Activated B cell treated with CpG ODN at 0.5 μM for 24 hours (primary cell): ENCODE results near the gene SNX32. TPM values are rescaled to one million over a fixed set of nuclear protein-coding genes. Genes with fewer than 3 reads are reported as not detected.
A peak's percentile ranks its signal among the peaks of the same experiment; 100 is the strongest.
"Not testable (repeated sequence)": the region's sequence is repeated elsewhere in the genome, so short reads cannot be mapped to it uniquely, and the experiment has no call there.

ENCODE experiments used
- ATAC-seq: fragments of 200-7000 bp; cut with Tn5 transposase; one replicate; pipeline ENCODE4 v1.10.0; 2021; ENCODE audit warnings: low read depth, mild to moderate bottlenecking, moderate library complexity
- CTCF ChIA-PET: fragments of 350-600 bp; sonication (Branson Sonifier 250); formaldehyde crosslinking; loops from one replicate; lab custom pipeline; 2021; ENCODE audit warnings: antibody characterized with exemption; lab: Charles Lee
- POLR2A ChIA-PET: fragments of 350-600 bp; sonication (Branson Sonifier 250); formaldehyde crosslinking; loops from one replicate; lab custom pipeline; 2021; ENCODE audit warnings: antibody characterized with exemption; lab: Charles Lee
- DNase-seq: peaks from one replicate; pipeline ENCODE4 v3.0.0; 2022
- H3K27ac Mint-ChIP-seq: one replicate; pipeline ENCODE4 v1.8.0; 2020; ENCODE audit warnings: mixed read lengths
- H3K27me3 Mint-ChIP-seq: one replicate; pipeline ENCODE4 v1.8.0; 2021; ENCODE audit warnings: mixed read lengths
- H3K36me3 Mint-ChIP-seq: one replicate; pipeline ENCODE4 v1.8.0; 2021; ENCODE audit warnings: low read depth, mixed read lengths
- H3K4me1 Mint-ChIP-seq: one replicate; pipeline ENCODE4 v1.8.0; 2021; ENCODE audit warnings: mixed read lengths
- H3K4me3 Mint-ChIP-seq: one replicate; pipeline ENCODE4 v1.8.0; 2020; ENCODE audit warnings: mild to moderate bottlenecking, mixed read lengths
- H3K9me3 Mint-ChIP-seq: one replicate; pipeline ENCODE4 v1.8.0; 2020; ENCODE audit warnings: mixed read lengths
- CTCF ChIP-seq: fragments of 200-600 bp; IDR thresholded peaks from one replicate; pipeline ENCODE4 v1.8.0; 2022; ENCODE audit warnings: antibody characterized with exemption, mild to moderate bottlenecking
- intact Hi-C: fragments of 100-400 bp; cut with micrococcal nuclease; formaldehyde crosslinking; loops from one replicate; pipeline ENCODE4 v1.15.1; 2024
- total RNA-seq: library from RNA; stranded (reverse); gene quantifications from 2 replicates; pipeline ENCODE4 v1.2.3, GENCODE V29; 2022

The SNX32 gene
- total RNA-seq, 1 donor from 2014 or later: 1.0 TPM

- CTCF ChIA-PET: interaction anchor here (0.7 to 4.2 kb wide), 19 partner anchors 8 to 176 kb away, joined by 3 to 63 read pairs (median 3); partner anchors contain the start of genes BANF1, C11orf68, CFL1 and FOSL1
- peak; percentile 23 for TF ChIP-seq CTCF
- Mint-ChIP-seq H3K36me3 (peaks cover 38% of the 10 kb centered on the region), H3K9me3 (no peaks in the 10 kb centered on the region), H3K27me3 (no peaks in the 10 kb centered on the region), H3K4me1 (peaks cover 70% of the 10 kb centered on the region), H3K27ac (peak within 1 kb of the TSS; percentile 95), H3K4me3 (peak within 1 kb of the TSS; percentile 98)
- ATAC-seq: peak; percentile 63
- POLR2A ChIA-PET: interaction anchor here (0.6 to 11.8 kb wide), 46 partner anchors 8 to 1572 kb away, joined by 3 to 340 read pairs (median 5); partner anchors contain the start of genes BANF1, C11orf68, CFL1 and DRAP1
- peak; percentile 91 for DNase-seq
- intact Hi-C loops: loop anchor here (1.0 to 10.0 kb wide), 7 partner anchors 15 to 381 kb away; partner anchors contain the start of genes AP5B1, EFEMP2, MUS81 and RAB1B
Observed at GRCh38 chr11:65888163-65888814, 54.5 kb downstream of the SNX32 start, which contains the start of gene FIBP. Gene FIBP (minus strand): TSS chr11:65888471. CDS start chr11:65888418, 53 bp downstream.

GRCh38 chr11:65890324-65891218 lies 56.8 kb downstream of the SNX32 start, which contains the start of gene CCDC85B:
Gene CCDC85B (plus strand): TSS chr11:65890673. CDS start chr11:65890784, 111 bp downstream.
- TF ChIP-seq CTCF: no peak
- H3K4me1 Mint-ChIP-seq: peaks cover 69% of the 10 kb centered on the region
- H3K27me3 Mint-ChIP-seq: no peaks in the 10 kb centered on the region
- CTCF ChIA-PET: interaction anchor here (0.5 to 4.2 kb wide), 26 partner anchors 8 to 227 kb away, joined by 3 to 63 read pairs (median 4); partner anchors contain the start of genes AP5B1, C11orf68, CFL1 and FOSL1
- POLR2A ChIA-PET: interaction anchor here (0.6 to 11.8 kb wide), 40 partner anchors 8 to 1017 kb away, joined by 3 to 340 read pairs (median 6); partner anchors contain the start of genes BANF1, C11orf68, CFL1 and CST6
- ATAC-seq: peak; percentile 66
- DNase-seq: peak; percentile 99
- intact Hi-C loops: loop anchor here (1.0 to 2.0 kb wide), 3 partner anchors 10 to 178 kb away; partner anchors contain the start of genes C11orf68, DRAP1, FOSL1 and KAT5
- H3K27ac Mint-ChIP-seq: peak within 1 kb of the TSS; percentile 95
- H3K4me3 Mint-ChIP-seq: peak within 1 kb of the TSS; percentile 98
- peaks cover 17% of the 10 kb centered on the region for H3K36me3 Mint-ChIP-seq
- H3K9me3 Mint-ChIP-seq: no peaks in the 10 kb centered on the region

GRCh38 chr11:65891219-65892136 lies 57.7 kb downstream of the SNX32 start:
- Mint-ChIP-seq H3K27me3 (no peaks in the 10 kb centered on the region), H3K36me3 (peaks cover 10% of the 10 kb centered on the region), H3K4me3 (peak overlapping the region; percentile 79), H3K4me1 (peaks cover 71% of the 10 kb centered on the region), H3K9me3 (no peaks in the 10 kb centered on the region), H3K27ac (peak overlapping the region; percentile 86)
- ATAC-seq: no peak
- ChIA-PET CTCF (interaction anchor here (0.5 to 4.2 kb wide), 19 partner anchors 9 to 225 kb away, joined by 3 to 63 read pairs (median 3); partner anchors contain the start of genes C11orf68, CFL1, FOSL1 and KAT5), POLR2A (interaction anchor here (0.6 to 11.8 kb wide), 37 partner anchors 7 to 756 kb away, joined by 3 to 340 read pairs (median 7); partner anchors contain the start of genes BANF1, C11orf68, CFL1 and CST6)
- no peak for TF ChIP-seq CTCF
- intact Hi-C loops: loop anchor here (2.0 kb wide), 1 partner anchor 179 kb away; the partner anchor contains the start of gene KAT5
- DNase-seq: no peak

GRCh38 chr11:65892137-65892540 lies 58.4 kb downstream of the SNX32 start:
- POLR2A ChIA-PET: interaction anchor here (0.6 to 11.8 kb wide), 6 partner anchors 9 to 67 kb away, joined by 3 to 340 read pairs (median 30); partner anchors contain the start of genes C11orf68, CFL1, FOSL1 and MUS81
- Mint-ChIP-seq H3K27ac (peak overlapping the region; percentile 86), H3K4me3 (peak overlapping the region; percentile 79), H3K4me1 (peaks cover 64% of the 10 kb centered on the region)
- CTCF ChIA-PET: interaction anchor here (1.5 kb wide), 1 partner anchor 32 kb away, joined by 3 read pairs; the partner anchor contains the start of gene MUS81
- ATAC-seq, DNase-seq, intact Hi-C loops, H3K36me3 Mint-ChIP-seq, H3K27me3 Mint-ChIP-seq, H3K9me3 Mint-ChIP-seq: not testable (repeated sequence)
